Glutamatergic neuron (in vitro differentiated cells): ENCODE results near the gene TSPAN8. TPM values are rescaled to one million over a fixed set of nuclear protein-coding genes. Genes with fewer than 3 reads are reported as not detected.

Source experiments
- DNase-seq: peaks from one replicate; pipeline ENCODE4 v3.0.0; 2022
- H3K27ac Mint-ChIP-seq: one replicate; pipeline ENCODE4 v1.8.0; 2020; ENCODE audit warnings: mild to moderate bottlenecking, mixed read lengths, inconsistent platforms; ENCODE audit not compliant: unreplicated experiment
- H3K27me3 Mint-ChIP-seq: one replicate; pipeline ENCODE4 v1.8.0; 2020; ENCODE audit warnings: mild to moderate bottlenecking, moderate library complexity, mixed read lengths, inconsistent platforms; ENCODE audit not compliant: unreplicated experiment
- H3K36me3 Mint-ChIP-seq: one replicate; pipeline ENCODE4 v1.8.0; 2020; ENCODE audit warnings: mild to moderate bottlenecking, mixed read lengths, inconsistent platforms; ENCODE audit not compliant: unreplicated experiment
- H3K4me1 Mint-ChIP-seq: one replicate; pipeline ENCODE4 v1.8.0; 2020; ENCODE audit warnings: mild to moderate bottlenecking, low read depth, mixed read lengths, inconsistent platforms; ENCODE audit not compliant: unreplicated experiment
- H3K4me3 Mint-ChIP-seq: one replicate; pipeline ENCODE4 v1.8.0; 2020; ENCODE audit warnings: mild to moderate bottlenecking, mixed read lengths, inconsistent platforms; ENCODE audit not compliant: unreplicated experiment
- H3K9me3 Mint-ChIP-seq: one replicate; pipeline ENCODE4 v1.8.0; 2020; ENCODE audit warnings: mild to moderate bottlenecking, moderate library complexity, mixed read lengths, inconsistent platforms; ENCODE audit not compliant: unreplicated experiment
- total RNA-seq: library from RNA; stranded (reverse); fragmentation: NEBNext Ultra II Directional; extraction: Animal tissue kit (Norgen Biotek cat#: 25700); gene quantifications from one replicate; pipeline ENCODE4 v1.2.1, GENCODE V29; 2021; ENCODE audit not compliant: unreplicated experiment
- TF ChIP-seq, protein P1 (sequence below): fragments of 200-600 bp; sonication (generic); IDR thresholded peaks from one replicate; pipeline ENCODE4 v1.5.0; 2021; ENCODE audit not compliant: partially characterized antibody, unreplicated experiment

The TSPAN8 gene
- total RNA-seq, 1 donor from 2014 or later = 1.6 TPM

DNA sequence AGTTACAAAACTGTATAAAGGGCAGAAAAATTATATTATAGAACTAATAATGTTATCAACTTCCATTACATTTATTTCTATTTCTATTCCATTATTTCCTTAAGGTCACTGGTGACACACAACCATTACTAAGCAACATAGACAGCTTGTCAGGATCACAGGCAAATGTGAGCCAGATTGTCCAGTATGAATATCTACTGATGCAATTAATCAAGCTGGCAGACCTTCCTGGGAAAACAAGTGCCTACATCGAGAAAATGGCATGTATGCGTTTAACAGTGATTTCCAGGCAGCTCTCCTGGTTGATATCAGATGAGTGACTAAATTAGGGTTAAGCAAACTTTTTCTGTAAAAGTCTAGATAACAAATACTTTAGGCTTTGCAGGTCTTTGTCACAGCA, 36.9 kb upstream of the TSPAN8 start:
- H3K4me3 Mint-ChIP-seq = no peak overlapping the region
- DNase-seq = no peak
- no peak overlapping the region for H3K27ac Mint-ChIP-seq
- H3K27me3 Mint-ChIP-seq = no peaks in the 10 kb centered on the region
- TF ChIP-seq, protein P1, sequence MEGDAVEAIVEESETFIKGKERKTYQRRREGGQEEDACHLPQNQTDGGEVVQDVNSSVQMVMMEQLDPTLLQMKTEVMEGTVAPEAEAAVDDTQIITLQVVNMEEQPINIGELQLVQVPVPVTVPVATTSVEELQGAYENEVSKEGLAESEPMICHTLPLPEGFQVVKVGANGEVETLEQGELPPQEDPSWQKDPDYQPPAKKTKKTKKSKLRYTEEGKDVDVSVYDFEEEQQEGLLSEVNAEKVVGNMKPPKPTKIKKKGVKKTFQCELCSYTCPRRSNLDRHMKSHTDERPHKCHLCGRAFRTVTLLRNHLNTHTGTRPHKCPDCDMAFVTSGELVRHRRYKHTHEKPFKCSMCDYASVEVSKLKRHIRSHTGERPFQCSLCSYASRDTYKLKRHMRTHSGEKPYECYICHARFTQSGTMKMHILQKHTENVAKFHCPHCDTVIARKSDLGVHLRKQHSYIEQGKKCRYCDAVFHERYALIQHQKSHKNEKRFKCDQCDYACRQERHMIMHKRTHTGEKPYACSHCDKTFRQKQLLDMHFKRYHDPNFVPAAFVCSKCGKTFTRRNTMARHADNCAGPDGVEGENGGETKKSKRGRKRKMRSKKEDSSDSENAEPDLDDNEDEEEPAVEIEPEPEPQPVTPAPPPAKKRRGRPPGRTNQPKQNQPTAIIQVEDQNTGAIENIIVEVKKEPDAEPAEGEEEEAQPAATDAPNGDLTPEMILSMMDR = no peak
- no peaks in the 10 kb centered on the region for H3K9me3 Mint-ChIP-seq
- no peaks in the 10 kb centered on the region for H3K36me3 Mint-ChIP-seq
- H3K4me1 Mint-ChIP-seq = peaks cover 6% of the 10 kb centered on the region

DNA sequence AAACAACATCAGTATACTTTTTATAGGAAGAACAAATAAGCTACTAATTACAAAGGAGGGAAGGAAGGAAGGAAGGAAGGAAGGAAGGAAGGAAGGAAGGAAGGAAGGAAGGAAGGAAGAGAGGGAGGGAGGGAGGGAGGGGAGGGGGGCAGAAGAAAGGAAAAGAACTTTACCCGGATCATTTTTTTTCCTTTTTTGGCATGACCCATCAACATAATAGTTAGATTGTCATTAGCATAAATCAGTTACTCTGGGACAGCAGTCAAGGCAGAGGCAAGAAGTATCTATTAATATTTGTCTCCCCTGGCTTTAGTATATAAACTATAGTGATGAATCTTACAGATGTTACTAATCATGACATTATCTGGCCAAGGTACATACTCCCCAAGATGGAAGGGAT, 35.2 kb upstream of the TSPAN8 start:
- peaks cover under 1% of the 10 kb centered on the region for H3K9me3 Mint-ChIP-seq
- TF ChIP-seq, protein P1 = no peak
- no peaks in the 10 kb centered on the region for H3K27me3 Mint-ChIP-seq
- DNase-seq = no peak
- no peak overlapping the region for H3K27ac Mint-ChIP-seq
- peaks cover 5% of the 10 kb centered on the region for H3K36me3 Mint-ChIP-seq
- H3K4me3 Mint-ChIP-seq = no peak overlapping the region
- H3K4me1 Mint-ChIP-seq = peaks cover 6% of the 10 kb centered on the region

DNA sequence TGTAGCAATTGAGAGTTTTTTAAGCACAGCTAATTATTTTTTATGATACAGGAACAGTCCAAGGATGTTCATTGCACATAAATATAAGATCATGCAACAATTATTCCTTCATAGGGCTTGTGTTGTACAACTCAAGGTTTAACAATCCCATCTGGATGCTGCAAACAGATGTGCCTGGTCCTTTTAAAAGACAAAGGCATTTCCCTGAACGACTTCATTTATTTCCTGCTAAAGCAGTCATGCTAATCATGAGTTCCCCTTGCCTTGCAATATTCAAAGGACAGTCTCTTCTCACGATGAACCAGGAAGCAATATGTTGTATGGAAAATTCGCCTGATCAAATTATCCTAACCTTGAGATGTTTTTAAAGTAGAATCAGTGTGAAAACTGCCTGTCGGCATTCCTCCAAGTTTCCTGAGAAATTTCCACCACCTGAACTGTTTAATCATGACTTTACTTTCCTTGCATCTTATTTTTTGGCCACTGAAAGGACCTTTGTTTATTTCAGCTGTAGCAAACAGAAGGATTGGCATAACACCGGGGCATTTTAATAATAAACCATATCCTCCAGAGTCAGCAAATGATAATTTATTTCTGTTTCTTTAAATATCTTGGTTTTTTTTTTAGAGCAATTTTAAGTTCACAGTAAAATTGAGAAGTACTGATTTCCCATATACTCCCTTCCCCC, 33.9 kb upstream of the TSPAN8 start:
- peaks cover 9% of the 10 kb centered on the region for H3K36me3 Mint-ChIP-seq
- peaks cover 1% of the 10 kb centered on the region for H3K27me3 Mint-ChIP-seq

DNA sequence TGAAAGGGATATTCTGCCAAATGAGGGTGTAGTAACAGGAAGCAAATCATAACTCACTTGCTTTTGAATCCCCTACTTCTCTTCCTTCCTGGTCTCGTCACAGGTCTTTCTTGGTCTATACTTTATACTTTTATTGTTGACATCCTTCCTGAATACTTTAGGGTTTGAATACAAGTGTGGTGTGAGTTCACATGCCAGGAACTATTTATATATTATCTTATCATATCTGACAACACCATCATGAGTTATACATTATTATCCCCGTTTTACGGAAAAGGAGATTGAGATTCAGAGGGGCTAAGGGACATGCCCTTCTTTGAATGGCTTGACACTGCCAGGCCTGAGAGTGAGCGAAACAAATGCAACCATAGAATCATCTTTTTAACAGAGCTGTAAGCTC, 33.0 kb upstream of the TSPAN8 start:
- Mint-ChIP-seq H3K27ac (no peak overlapping the region), H3K27me3 (peaks cover 1% of the 10 kb centered on the region), H3K36me3 (peaks cover 9% of the 10 kb centered on the region), H3K4me3 (no peak overlapping the region), H3K4me1 (peaks cover 6% of the 10 kb centered on the region), H3K9me3 (peaks cover 2% of the 10 kb centered on the region)
- DNase-seq = no peak
- TF ChIP-seq, protein P1 = no peak

More for the DNA sequence above, 33.9 kb upstream of the TSPAN8 start:
- TF ChIP-seq, protein P1 = no peak
- no peak for DNase-seq
- no peak overlapping the region for H3K4me3 Mint-ChIP-seq
- H3K27ac Mint-ChIP-seq = peak overlapping the region; percentile 45
- peaks cover 2% of the 10 kb centered on the region for H3K9me3 Mint-ChIP-seq
- H3K4me1 Mint-ChIP-seq = peaks cover 6% of the 10 kb centered on the region

DNA sequence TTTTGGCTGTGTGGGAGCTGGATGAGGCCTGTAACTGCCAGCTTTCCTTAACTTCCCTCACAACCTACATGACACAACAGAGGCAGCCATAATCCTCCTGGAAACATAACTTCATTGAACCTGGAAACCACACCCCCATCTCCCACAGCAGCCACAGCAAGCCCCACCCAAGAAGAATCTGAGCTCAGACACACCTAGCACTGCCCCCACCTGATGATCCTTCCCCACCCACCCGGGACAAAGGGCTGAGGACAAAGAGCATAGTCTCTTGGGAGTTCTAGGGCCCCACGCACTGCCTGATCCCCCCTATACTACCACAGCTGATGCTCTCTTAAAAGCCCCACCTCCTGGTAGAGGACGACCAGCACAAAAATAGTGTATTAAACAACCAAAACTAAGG, 29.6 kb upstream of the TSPAN8 start:
- TF ChIP-seq, protein P1 = no peak
- DNase-seq = no peak
- H3K27ac Mint-ChIP-seq = no peak overlapping the region
- H3K27me3 Mint-ChIP-seq = peaks cover 1% of the 10 kb centered on the region
- peaks cover 9% of the 10 kb centered on the region for H3K36me3 Mint-ChIP-seq
- H3K4me1 Mint-ChIP-seq = peaks cover 6% of the 10 kb centered on the region
- H3K9me3 Mint-ChIP-seq = peaks cover 2% of the 10 kb centered on the region
- H3K4me3 Mint-ChIP-seq = no peak overlapping the region
